Midbrain (tissue), 1 donor: ENCODE data around the gene LOC128125822.
"Not testable (repeated sequence)": the region's sequence is repeated elsewhere in the genome, so short reads cannot be mapped to it uniquely, and the experiment has no call there.

ENCODE experiments used
- DNase-seq: peaks from one replicate; lab custom pipeline; 2025; lab: John Stamatoyannopoulos, UW

LOC128125822 gene

DNA sequence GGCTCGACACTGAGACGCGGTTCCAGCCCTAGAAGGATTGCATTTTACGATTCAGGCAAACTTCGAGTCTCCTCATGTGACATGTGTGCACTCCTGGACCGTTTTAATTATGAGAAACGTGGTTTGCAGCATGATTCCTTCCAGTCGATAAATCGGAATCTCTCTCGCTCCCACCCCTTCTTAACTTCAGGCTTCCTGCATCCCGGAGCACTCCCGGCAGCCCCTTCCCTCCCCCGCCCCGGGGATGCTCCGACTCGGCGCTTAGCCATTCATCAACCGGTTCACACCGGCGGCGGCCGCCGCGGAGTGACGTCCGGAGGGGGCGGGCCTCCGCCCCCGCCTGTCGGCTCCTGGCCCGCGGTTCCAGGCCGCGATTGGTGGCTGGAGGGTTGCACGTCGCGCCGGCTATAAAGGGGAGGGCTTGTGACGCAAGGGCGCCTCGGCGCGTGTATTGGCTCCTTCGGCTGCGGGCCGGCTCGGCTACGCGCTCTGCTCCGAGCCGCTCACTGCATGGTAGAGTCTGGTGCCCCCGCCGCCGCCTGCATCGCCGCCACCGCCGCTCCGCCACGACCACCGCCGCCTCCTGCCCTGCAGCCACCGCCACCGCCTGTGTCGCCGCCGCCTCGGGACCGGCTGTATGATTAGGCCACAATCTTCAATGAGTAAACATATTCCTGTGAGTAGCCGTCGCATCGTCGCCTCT, at the start of gene LOC128125822, which contains the start of gene PTP4A1:
Gene LOC128125822 (plus strand): TSS at position 437 of the 703 bp plus-strand sequence.
Gene PTP4A1 (plus strand): TSS at position 437 of the 703 bp plus-strand sequence. CDS start 4,401 bp downstream, outside the sequence.
- DNase-seq: peak; percentile 98

GRCh38 chr6:63522911-63523287, 49.4 kb upstream of the LOC128125822 start:
- not testable (repeated sequence) for DNase-seq

GRCh38 chr6:63523630-63524029, 48.6 kb upstream of the LOC128125822 start:
- no peak for DNase-seq

DNA sequence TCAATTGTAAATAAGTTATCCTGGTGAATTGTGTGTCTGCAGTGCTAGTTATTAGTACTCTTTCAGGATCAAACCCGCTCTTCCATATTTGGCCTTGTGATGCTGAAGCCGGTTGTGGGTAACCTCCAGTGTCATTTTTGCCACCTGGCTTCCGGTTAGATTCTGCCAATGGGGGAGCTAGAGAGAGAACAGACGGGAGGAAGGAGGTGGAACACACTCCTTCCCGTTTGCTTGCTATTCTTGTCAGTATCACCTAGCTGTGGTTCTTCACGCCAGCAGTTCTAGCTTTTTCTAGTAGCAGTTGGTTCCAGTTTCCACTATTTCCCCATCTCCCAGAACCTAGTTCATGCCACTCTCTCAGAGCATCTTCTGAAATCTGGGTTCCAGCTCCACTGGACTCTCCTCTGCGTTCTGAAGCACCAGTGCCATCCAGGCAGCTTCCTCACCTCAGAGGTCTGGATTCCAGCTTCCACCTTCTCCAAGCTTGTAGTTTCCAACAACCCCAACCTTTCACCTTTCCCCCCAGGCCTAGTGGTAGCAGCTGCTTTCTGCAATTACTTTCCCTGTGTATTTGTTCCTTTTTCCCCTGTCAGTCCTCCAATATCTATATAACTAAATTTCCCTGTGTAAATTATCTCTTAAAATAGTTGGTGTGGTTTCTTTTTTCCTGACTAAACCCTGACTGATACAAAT, 46.9 kb upstream of the LOC128125822 start:
- DNase-seq: no peak

DNA sequence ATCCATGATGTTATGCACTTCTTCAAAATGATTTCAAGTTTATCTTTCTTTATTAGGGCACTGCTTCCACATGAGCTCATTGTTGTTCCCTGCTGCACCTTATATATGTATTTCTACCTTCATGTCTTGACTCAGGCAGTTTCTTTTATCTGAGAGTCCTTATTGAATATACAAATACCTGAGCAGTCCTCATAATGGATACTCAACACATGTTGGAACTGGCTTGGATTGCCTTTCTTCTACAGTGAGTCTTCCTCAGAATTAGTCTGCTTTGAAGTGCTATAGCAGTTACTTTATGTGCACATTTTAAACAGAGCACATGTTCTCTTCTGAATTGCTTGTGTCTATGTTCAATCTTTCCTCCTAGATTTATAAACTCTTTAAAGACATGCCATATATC, 45.3 kb upstream of the LOC128125822 start:
- no peak for DNase-seq

GRCh38 chr6:63527658-63528514, 44.4 kb upstream of the LOC128125822 start:
- no peak for DNase-seq

GRCh38 chr6:63529498-63529897, 42.8 kb upstream of the LOC128125822 start:
- no peak for DNase-seq

- no peak for DNase-seq
Observed at GRCh38 chr6:63530182-63530581, 42.1 kb upstream of the LOC128125822 start.

GRCh38 chr6:63530991-63531390, 41.3 kb upstream of the LOC128125822 start:
- DNase-seq: no peak

DNA sequence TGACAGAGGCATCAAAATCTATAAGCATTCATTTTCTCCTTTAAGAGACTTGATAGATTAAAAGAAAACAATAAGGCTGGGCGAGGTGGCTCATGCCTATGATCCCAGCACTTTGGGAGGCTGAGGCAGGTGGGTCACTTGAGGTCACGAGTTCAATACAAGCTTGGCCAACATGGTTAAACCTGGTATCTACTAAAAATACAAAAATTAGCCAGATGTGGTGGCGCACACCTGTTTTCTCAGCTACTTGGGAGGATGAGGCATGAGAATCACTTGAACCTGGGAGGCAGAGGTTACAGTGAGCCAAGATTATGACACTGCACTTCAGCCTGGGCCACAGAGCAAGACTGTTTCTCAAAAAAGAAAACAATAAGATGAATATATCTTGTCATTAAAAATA, 39.3 kb upstream of the LOC128125822 start:
- no peak for DNase-seq

DNA sequence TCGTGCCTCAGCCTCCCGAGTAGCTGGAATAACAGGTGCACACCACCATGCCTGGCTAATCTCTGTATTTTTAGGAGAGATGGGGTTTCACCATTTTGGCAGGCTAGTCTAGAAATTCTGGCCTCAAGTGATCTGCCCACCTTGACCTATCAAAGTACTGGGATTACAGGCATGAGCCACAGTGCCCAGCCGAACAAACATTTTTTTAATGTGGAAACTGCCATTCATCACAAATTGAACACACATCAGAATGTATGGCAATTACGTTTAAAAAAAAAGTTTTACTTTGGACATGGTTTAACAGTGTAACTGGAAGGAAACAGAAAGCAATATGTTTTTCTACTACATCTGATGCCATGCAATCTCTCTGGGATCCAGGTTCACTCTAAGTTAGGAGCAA, 38.3 kb upstream of the LOC128125822 start:
- no peak for DNase-seq

DNA sequence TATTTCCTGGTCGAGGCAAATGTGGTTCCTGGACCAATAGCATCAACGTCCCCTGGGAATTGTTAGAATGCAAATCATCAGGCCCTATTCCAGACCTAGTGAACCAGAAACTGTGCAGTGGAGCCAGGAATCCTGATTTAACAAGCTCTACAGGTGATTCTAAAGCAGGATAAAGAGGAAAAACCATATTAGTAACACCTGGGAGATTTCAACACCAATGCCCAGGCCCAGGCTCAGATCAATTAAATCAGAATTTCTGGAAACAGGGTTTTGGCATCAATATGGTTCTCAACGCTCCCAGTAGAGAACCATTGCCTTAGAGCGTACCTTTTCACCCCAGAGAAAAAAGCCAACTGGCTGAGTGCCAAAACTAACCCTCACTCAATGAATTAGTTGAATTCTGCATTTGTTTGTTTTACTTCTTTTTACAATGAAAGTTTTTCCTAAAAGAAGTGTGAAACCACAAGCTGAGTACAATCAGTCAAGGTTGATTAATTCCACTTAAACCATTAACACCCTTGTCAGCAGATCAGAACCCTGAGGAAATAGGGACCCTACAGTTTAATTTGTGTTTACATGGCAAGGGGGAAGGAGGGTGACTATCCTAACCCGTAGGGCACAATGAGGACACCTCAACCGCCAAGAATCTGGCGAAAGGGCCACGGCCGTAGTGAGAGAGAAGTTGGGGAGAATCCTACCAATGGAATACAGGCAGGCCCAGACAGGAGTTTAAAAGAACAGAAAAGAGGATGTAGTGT, 34.9 kb upstream of the LOC128125822 start:
- no peak for DNase-seq

DNA sequence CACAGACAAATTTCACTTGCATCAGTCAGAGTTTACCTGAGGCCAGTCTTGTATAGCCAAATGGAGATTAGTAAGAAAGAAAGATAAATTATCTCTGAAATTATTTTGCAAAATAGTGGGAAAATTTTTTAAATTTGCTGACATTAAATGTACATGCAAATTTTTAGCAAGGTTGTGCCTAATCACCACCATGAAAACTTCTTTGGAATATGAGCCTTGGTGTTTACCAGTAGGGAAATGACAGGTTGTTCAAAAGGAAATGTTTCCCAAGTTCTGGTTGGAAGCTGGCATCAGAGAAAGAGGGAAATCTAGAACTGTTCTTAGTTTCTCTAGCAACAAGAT, 34.4 kb upstream of the LOC128125822 start:
- DNase-seq: no peak

- no peak for DNase-seq
Observed at GRCh38 chr6:63538550-63538949, 33.7 kb upstream of the LOC128125822 start.

GRCh38 chr6:63543001-63543400, 29.3 kb upstream of the LOC128125822 start:
- DNase-seq: no peak

- DNase-seq: no peak
Observed at GRCh38 chr6:63543982-63544381, 28.3 kb upstream of the LOC128125822 start.

DNA sequence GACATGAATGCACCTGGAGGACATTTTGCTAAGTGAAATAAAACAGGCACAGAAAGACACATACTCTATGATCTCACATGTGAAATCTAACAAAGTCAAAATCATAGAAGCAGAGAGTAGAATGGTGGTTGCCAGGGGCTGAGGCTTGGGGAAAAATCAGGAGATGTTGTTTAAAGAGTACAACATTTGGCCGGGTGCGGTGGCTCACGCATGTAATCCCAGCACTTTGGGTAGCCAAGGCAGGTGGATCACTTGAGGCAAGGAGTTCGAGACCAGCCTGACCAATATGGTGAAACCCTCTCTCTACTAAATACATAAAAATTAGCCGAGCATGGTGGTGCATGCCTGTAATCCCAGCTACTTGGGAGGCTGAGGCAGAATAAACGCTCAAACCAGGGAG, 26.0 kb upstream of the LOC128125822 start:
- DNase-seq: no peak

GRCh38 chr6:63546697-63547096, 25.6 kb upstream of the LOC128125822 start:
- no peak for DNase-seq

DNA sequence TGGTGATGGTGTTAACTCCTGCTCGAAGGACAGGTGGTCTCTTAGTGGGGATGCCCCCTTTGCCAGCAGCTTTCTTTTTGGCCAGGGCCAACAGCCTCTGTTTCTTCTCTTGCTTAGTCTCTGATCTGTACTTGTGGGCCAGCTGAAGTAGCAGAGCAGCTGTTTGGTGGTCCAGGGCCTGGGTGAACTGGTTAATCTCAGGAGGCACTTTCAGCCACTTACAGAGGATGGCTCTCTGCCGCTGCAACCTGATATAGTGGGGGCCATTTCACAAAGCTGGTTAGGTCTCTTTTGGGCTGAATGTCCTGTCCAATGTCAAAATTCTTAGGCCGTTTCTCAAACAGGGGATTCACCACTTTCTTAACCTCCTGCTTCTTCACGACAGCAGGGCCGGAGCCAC, 23.2 kb upstream of the LOC128125822 start:
- no peak for DNase-seq

DNA sequence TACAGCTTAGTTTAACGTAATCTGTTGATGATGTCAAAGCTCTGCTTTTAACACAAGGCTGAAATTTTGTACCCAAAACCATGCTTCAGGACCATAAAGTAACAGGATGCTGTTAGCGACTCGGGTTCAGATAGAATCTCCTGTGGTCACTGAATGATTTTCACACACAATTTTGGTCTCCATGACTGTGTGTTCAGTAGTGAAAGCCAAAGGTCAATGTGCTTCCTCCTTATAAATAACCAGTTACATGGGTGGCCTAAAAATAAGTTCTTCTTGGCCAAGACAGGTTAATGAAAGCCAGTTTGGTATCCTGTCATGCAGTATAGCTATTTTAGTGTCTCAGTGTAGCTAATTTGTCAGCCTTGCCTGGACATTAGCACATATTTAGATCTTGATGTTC, 19.1 kb upstream of the LOC128125822 start:
- DNase-seq: no peak

DNA sequence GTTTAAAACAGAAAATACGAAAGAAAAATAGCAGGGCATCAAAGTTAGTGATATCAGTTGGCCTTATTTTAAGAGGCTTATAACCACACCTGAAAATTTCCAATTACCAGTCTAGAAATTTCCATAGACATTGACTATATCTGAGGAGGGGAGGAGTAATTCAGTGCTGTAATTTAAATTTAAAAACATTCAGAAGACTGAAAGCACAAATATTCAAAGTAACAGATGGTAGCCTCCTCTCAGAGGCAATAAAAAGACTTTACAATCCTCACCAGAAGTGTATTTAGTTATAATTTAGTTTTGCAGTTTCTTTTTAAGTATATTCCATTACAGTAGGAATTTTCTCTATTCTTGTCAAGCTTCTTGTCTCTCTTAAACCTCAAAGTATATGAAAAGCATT, 18.4 kb upstream of the LOC128125822 start:
- no peak for DNase-seq

GRCh38 chr6:63554782-63555181, 17.5 kb upstream of the LOC128125822 start:
- no peak for DNase-seq
